Colon (tissue), 2 donors: ENCODE measurements around the gene ANKRD36.
"Not testable (repeated sequence)": the region's sequence is repeated elsewhere in the genome, so short reads cannot be mapped to it uniquely, and the experiment has no call there.

Experiments
- FAIRE-seq: peaks from 2 replicates; lab custom pipeline; 2012; peaks lifted over from hg19 to GRCh38; lab: Jason Lieb, UNC
- donor health status: control.
- donor health status: control.

Gene ANKRD36

GRCh38 chr2:97113050-97113881, at the start of gene ANKRD36:
TSS of gene ANKRD36 (plus strand) at chr2:97113153. CDS start at chr2:97113740, 587 bp downstream.
- not testable (repeated sequence) for FAIRE-seq

GRCh38 chr2:97066030-97066429, 46.9 kb upstream of the ANKRD36 start:
- not testable (repeated sequence) for FAIRE-seq

- FAIRE-seq = no peak
Observed at GRCh38 chr2:97067279-97068004, 45.5 kb upstream of the ANKRD36 start.

GRCh38 chr2:97068074-97068473, 44.9 kb upstream of the ANKRD36 start:
- FAIRE-seq = no peak

DNA sequence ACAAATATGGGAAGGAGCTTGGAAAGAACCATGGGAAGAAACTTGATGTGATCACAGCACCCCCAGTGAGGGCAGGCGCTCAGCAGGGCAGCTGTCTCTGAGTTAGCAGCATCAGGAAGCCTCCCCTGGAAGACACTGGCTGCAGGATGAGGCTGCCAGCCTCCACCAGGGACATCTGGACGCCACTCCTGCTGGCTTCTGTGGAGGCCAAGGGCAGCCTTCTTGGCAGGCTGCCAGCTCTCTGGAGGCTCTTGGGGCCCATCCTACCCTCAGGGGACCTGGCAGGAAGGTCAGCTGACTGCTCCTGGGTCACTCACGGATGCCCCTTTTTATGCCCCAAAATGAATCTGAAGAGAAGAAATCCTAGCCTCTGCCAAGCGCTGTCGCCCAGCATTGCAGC, 44.2 kb upstream of the ANKRD36 start:
- not testable (repeated sequence) for FAIRE-seq

GRCh38 chr2:97070915-97071314, 42.0 kb upstream of the ANKRD36 start:
- FAIRE-seq = not testable (repeated sequence)

- FAIRE-seq = not testable (repeated sequence)
Observed at GRCh38 chr2:97077213-97077612, 35.7 kb upstream of the ANKRD36 start.

GRCh38 chr2:97080855-97081254, 32.1 kb upstream of the ANKRD36 start:
- FAIRE-seq = not testable (repeated sequence)

DNA sequence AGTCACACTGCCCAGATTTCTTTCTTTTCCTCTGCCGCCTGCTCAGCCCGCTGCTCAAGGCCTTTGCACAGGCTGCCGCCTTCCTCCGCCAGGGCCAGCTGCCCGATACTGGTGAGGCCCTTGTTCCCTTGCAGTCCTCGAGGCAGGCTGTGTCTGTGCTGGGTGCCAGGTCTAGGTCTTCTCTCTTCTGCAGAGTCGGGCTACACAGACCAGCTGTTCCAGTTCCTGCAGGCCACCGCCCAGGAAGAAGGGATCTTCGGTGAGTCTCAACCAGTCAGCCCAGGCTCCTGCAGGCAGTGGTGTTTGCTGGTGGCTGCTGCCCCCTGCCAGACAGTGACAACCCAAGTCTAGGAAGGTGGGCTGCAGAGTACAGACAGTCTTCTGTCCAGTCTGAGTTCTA, 30.7 kb upstream of the ANKRD36 start:
- not testable (repeated sequence) for FAIRE-seq

- not testable (repeated sequence) for FAIRE-seq
Observed at GRCh38 chr2:97083516-97083915, 29.4 kb upstream of the ANKRD36 start.

DNA sequence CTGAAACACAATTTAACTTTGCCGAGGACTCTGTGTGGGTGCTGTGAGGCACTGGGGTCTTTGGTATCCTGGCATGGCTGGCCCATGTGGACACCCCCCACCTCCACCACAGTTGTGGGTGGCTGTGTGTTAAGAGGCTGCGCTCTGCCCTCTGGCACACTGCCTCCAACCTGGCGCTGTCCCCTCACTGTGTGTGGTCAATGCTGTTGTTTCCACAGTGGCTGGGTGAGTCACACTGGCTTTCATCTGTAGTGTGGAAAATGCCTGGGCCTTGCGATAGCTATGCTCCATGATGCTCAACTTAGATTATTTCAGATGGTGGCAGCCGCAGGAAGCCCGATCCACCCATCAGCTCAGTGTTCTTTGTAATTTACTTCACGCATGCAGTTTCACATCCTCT, 27.9 kb upstream of the ANKRD36 start:
- FAIRE-seq = not testable (repeated sequence)

- FAIRE-seq = not testable (repeated sequence)
Observed at GRCh38 chr2:97088706-97089105, 24.2 kb upstream of the ANKRD36 start.

GRCh38 chr2:97092946-97093345, 20.0 kb upstream of the ANKRD36 start:
- FAIRE-seq = not testable (repeated sequence)

DNA sequence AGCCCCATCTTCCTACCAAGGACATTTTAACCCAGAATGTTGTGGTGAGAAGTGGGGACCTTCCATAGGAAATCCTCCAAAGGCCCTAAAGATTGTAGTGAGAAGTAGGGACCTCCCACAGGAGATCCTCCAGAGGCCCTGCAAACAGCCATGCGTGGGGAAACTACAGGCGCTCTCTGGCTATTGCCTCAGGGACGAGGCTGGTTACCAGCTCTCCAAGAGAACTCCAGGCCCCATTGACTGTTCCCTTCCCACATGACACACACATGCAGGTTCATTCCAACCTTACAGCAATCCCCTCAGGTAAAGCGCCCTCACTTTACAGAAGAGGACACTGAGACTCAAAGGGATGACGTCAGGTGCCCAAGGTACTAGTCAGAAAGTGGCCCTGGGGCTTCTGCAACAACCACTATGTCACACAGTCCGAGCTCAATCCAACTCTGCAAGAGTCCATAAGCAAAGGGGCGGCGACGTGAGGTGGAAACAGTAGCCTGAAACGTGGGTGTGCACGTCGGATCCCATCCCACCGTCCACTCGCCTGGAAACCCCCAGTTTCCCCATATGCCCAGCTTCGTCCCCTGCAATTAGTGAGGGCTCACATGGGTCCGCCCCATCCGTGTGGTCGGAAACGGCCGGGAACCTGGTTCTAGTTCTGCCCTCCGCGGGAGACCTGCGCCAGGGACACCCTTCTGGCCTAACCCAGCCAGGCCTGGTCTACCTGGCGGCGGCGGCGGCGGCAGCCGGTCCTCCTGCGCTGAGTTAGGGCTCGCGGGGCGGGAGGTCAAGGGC, 18.8 kb upstream of the ANKRD36 start:
- not testable (repeated sequence) for FAIRE-seq

GRCh38 chr2:97094772-97095611, 18.0 kb upstream of the ANKRD36 start, which contains the start of gene FAHD2B:
TSS of gene FAHD2B (minus strand) at chr2:97094882. CDS start at chr2:97091706, 3,176 bp downstream.
- not testable (repeated sequence) for FAIRE-seq

GRCh38 chr2:97095661-97096060, 17.3 kb upstream of the ANKRD36 start:
- no peak for FAIRE-seq

DNA sequence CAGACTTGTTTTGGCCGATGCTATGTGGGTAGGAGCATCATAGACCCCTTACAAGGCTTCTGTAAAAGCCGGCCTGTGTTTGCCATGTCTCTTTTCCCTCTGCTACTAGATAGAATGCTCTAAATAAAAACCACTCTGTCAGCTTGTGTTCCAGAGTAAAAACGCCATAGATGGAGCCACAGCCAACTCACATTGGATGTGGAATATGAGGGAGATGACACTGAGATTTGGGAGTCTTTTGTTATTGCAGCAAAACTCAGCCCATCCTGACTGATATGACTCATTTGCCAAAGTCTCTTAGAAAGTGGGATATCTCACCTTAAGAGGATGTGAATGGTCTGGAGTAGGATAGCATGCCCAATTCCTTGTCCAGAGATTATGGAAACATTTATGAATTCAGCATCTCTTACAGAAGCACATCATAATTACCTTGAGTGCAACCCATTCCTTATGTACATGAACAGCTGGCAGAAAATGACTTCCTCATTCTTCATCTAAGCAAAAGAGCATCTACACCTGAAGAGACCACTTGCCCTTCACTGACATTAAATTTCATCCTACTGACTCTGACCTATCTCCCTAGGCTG, 14.1 kb upstream of the ANKRD36 start:
- not testable (repeated sequence) for FAIRE-seq

DNA sequence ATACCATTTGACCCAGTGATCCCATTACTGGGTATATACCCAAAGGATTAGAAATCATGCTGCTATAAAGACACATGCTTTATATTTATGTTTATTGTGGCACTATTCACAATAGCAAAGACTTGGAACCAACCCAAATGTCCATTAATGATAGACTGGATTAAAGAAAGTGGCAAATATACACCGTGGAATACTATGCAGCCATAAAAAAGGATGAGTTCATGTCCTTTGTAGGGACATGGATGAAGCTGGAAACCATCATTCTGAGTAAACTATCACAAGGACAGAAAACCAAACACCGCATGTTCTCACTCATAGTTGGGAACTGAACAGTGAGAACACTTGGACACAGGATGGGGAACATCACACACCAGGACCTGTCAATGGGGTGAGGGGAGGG, 6.1 kb upstream of the ANKRD36 start:
- FAIRE-seq = not testable (repeated sequence)

DNA sequence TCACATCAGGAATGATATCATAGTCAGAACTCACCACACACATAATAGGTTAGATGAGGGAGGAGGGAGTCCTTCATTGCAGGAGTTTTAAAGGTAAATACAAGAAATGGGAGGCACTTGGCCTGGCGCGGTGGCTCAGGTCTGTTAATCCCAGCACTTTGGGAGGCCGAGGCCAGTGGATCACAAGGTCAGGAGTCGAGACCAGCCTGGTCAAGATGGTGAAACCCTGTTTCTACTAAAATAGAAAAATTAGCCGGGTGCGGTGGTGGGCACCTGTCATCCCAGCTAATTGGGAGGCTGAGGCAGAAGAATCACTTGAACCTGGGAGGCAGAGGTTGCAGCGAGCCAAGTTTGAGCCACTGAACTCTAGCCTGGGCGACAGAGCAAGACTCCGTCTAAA, 1.7 kb upstream of the ANKRD36 start:
- not testable (repeated sequence) for FAIRE-seq

GRCh38 chr2:97112320-97113049, 468 bp upstream of the ANKRD36 start:
- FAIRE-seq = not testable (repeated sequence)
